Left ventricle myocardium superior (tissue), 1 donor: ENCODE data around the gene MAML1. TPM values are rescaled to one million over a fixed set of nuclear protein-coding genes. Genes with fewer than 3 reads are reported as not detected.

Source experiments
- ATAC-seq: fragments of 200-7000 bp; cut with Tn5 transposase; one replicate; pipeline ENCODE4 v1.9.1; 2020; ENCODE audit warnings: mild to moderate bottlenecking, moderate library complexity
- DNase-seq: peaks from one replicate; pipeline ENCODE4 v3.0.0-alpha.2; 2020
- intact Hi-C: fragments of 100-400 bp; cut with micrococcal nuclease; formaldehyde crosslinking; loops from one replicate; pipeline ENCODE4 v1.11.0; 2022
- total RNA-seq: library from RNA; stranded (reverse); fragmentation: NEBNext Ultra II Directional; extraction: Animal tissue kit (Norgen Biotek cat#: 25700); gene quantifications from one replicate; pipeline ENCODE4 v1.2.1, GENCODE V29; 2021
- donor health status: DM: no; HTN: yes; CAD: no; lungs with severe emphysema.

Gene MAML1
- total RNA-seq, 1 donor from 2014 or later = 13.5 TPM

DNA sequence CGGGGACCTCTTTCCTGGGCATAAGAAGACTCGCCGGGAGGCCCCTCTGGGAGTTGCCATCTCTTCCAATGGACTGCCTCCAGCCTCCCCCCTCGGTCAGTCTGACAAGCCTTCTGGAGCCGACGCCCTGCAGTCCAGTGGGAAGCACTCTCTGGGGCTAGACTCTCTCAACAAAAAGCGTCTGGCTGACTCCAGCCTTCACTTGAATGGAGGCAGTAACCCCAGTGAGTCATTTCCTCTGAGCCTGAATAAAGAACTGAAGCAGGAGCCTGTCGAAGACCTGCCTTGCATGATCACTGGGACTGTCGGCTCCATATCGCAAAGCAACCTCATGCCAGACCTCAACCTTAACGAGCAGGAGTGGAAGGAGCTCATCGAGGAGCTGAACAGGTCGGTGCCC, 32.8 kb downstream of the MAML1 start:
- intact Hi-C loops = no loop called here
- DNase-seq = peak; percentile 67
- ATAC-seq = peak; percentile 69

DNA sequence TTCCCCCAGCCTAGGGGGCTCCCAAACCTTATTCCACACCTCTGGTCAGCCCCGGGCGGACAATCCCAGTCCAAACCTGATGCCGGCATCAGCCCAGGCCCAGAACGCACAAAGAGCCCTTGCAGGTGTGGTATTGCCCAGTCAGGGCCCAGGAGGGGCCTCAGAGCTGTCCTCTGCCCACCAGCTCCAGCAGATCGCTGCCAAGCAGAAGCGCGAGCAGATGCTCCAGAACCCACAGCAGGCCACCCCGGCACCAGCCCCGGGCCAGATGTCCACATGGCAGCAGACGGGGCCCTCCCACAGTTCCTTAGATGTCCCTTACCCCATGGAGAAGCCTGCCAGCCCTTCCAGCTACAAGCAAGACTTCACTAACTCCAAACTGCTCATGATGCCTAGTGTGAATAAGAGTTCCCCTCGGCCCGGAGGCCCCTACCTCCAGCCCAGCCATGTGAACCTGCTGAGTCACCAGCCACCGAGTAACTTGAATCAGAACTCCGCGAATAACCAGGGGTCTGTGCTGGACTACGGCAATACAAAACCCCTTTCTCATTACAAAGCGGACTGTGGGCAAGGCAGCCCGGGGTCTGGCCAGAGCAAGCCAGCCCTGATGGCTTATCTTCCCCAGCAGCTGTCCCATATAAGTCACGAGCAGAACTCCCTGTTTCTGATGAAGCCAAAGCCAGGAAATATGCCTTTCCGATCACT, 33.6 kb downstream of the MAML1 start:
- ATAC-seq = no peak
- intact Hi-C loops = no loop called here
- no peak for DNase-seq

GRCh38 chr5:179766726-179767455, 34.3 kb downstream of the MAML1 start:
- intact Hi-C loops = no loop called here
- no peak for ATAC-seq

GRCh38 chr5:179767496-179768100, 35.0 kb downstream of the MAML1 start:
- DNase-seq (no peak), ATAC-seq (no peak)
- intact Hi-C loops = no loop called here

More at GRCh38 chr5:179766726-179767455, 34.3 kb downstream of the MAML1 start:
- no peak for DNase-seq

DNA sequence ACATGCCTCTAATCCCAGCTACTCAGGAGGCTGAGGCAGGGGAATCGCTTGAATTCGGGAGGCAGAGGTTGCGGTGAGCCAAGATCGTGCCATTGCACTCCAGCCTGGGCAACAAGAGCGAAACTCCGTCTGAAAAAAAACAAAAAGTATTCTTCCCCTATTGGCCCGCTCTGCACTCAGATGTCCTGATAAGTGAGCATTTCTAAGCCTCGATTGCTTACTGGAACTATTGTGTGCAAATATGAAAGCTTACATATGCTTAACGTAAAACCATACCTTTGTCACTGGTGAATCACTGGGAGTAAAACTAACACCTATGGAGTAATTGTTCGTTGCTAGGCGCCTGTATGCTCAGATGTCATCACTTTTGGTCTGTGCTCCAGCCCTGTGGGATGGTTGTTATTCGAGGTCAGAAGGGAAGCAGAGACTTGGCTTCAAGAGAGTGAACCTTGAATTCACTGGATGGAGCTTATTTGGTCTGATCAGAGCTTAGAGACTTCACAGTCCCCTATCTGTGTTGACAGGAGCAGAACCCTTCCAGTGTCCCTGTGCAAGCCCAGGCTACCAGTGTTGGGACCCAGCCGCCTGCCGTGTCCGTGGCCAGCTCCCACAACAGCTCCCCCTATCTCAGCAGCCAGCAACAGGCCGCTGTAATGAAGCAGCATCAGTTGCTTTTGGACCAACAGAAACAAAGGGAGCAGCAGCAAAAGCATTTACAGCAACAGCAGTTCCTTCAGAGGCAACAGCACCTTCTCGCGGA, 35.9 kb downstream of the MAML1 start:
- intact Hi-C loops = no loop called here
- DNase-seq (no peak), ATAC-seq (peak; percentile 44)

DNA sequence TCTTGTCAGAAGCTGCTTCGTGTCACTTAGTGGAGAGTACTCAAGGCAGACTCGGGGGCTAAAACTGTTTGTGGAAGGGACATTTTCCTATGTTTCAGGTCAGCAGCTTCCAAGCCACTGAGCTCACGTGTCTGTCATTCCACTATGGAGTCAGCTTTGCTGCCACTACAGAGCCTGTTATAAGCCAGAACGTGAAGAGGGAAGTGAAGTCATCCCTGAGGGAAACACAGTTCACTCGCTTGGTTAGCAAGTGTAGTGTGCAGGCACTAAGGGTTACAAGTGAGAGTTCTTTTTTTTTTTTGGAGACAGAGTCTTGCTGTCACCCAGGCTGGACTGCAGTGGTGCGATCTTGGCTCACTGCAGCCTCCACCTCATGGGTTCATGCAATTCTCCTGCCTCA, 36.6 kb downstream of the MAML1 start:
- no peak for ATAC-seq
- DNase-seq = no peak
- intact Hi-C loops = no loop called here

- ATAC-seq (no peak), DNase-seq (no peak)
- intact Hi-C loops = no loop called here
Measured at GRCh38 chr5:179769796-179770195, 37.2 kb downstream of the MAML1 start.

DNA sequence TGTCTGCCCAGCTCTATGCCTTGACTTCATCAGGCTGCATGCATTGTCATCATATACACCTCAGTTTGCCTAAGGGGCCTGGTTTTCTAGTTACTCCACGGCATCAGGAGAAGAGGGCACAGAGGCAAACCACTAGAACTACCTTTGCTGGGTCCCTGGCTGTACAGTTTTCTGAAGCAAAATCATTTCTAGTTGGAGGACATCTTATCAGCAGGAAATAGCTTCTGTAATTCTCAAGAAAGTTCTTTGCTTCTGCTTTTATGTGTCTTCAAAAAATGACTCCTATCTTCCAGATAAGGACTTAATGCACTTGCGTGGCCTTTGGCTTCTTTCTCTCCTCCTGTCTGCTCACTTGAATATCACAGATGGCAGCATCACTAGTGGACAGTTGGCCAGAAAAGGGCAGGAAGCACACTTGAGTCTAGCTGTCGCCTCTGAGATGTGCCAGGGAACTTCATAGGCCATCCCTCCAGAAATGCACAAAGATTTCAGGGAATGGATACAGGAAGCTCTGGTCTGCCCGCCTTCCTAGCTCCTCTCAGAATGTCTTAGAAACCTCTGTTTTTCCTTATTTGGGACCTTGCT, 38.8 kb downstream of the MAML1 start:
- ATAC-seq (no peak), DNase-seq (no peak)
- intact Hi-C loops = no loop called here

DNA sequence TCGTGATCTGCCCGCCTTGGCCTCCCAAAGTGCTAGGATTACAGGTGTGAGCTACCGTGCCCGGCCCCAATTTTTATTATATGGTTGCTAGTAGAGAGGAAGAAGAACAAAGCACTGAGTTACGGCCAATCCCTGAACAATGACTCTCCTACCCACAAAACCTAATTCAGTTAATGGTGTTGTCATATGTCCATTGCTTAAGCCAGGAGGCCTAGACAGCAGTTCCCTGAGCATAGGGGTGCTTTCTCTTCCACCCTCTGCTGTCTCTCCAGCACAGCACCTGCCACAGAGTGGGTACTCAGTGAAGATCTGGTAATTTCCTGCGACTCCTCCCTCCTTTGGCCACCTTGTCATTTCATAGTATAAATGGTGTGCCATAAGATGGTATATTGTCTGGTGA, 39.7 kb downstream of the MAML1 start:
- DNase-seq = no peak
- intact Hi-C loops = no loop called here
- ATAC-seq = no peak

DNA sequence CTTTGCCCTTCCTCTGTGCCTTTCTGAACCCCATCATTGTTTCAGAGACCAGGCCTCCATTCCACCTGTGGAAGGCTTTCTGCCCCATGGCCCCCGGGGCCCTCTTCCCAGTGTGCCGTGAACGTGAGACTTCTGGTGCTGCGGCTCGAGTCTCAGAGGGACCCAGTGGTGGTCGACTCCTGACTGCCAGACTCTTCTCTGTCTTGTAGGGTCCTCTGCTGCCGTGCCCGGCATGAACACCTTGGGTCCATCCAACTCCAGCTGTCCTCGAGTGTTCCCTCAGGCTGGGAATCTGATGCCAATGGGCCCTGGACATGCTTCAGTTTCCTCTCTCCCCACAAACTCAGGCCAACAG, 41.0 kb downstream of the MAML1 start:
- ATAC-seq (no peak), DNase-seq (peak; percentile 21)
- intact Hi-C loops = no loop called here

DNA sequence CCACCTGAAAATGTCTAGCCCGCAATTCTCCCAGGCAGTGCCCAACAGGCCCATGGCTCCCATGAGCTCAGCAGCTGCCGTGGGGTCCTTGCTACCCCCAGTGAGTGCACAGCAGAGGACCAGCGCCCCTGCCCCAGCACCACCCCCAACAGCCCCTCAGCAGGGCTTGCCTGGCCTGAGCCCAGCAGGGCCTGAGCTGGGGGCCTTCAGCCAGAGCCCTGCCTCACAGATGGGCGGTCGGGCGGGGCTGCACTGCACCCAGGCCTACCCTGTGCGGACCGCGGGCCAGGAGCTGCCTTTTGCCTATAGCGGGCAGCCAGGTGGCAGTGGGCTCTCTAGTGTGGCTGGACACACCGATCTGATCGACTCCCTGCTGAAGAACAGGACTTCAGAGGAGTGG, 41.8 kb downstream of the MAML1 start:
- intact Hi-C loops = no loop called here
- peak; percentile 19 for DNase-seq
- no peak for ATAC-seq

GRCh38 chr5:179776411-179776938, 43.9 kb downstream of the MAML1 start:
- intact Hi-C loops = no loop called here
- ATAC-seq (peak; percentile 12), DNase-seq (peak; percentile 29)

- intact Hi-C loops = no loop called here
- DNase-seq = peak; percentile 8
- no peak for ATAC-seq
Measured at GRCh38 chr5:179777456-179777855, 44.8 kb downstream of the MAML1 start.

DNA sequence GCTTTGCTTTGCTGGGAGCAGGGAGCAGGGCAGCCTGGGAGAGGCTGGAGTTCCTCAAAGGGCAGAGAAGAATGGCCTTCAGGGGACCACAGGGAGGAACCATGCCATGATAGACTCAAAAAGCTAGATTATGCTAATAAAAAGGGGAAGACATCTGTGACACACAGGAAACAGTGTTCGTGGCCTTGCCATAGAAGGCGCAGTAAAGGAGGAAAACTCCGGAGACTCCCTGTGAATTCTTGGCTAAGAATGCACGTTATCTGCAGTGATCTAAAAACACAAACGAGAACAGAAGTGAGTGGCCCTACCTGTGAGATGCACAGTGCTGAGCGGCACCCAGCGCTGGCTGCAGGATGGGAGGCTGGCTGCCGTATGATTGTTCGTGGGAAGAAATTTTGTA, 45.3 kb downstream of the MAML1 start:
- intact Hi-C loops = no loop called here
- ATAC-seq (peak; percentile 31), DNase-seq (peak; percentile 13)

GRCh38 chr5:179778591-179778990, 46.0 kb downstream of the MAML1 start:
- DNase-seq (peak; percentile 4), ATAC-seq (no peak)
- intact Hi-C loops = no loop called here

DNA sequence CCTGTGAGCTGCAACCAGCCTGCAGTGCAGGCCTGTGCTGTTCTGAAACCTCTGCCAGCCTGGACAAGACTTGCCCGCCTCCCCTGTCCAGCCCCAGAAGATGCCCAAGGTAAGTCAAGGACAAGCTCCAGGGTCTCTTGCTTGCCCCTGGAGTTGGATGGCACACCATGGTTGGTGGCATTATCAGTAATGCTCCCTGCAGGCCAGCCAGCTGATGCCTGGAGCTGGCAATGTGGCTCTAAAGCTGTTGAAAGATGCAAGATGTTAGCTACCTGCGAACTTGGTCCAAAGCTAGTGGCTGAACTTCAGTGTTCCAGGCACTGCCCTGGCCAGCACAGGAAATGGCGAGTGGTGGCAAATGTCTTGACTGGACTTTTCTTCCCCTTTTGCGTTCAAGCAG, 47.2 kb downstream of the MAML1 start:
- DNase-seq (peak; percentile 28), ATAC-seq (no peak)
- intact Hi-C loops = no loop called here

- DNase-seq (peak; percentile 29), ATAC-seq (peak; percentile 35)
- intact Hi-C loops = no loop called here
Measured at GRCh38 chr5:179780362-179780761, 47.7 kb downstream of the MAML1 start.

- ATAC-seq (peak; percentile 42), DNase-seq (peak; percentile 21)
- intact Hi-C loops = no loop called here
Measured at GRCh38 chr5:179781846-179782245, 49.2 kb downstream of the MAML1 start.

DNA sequence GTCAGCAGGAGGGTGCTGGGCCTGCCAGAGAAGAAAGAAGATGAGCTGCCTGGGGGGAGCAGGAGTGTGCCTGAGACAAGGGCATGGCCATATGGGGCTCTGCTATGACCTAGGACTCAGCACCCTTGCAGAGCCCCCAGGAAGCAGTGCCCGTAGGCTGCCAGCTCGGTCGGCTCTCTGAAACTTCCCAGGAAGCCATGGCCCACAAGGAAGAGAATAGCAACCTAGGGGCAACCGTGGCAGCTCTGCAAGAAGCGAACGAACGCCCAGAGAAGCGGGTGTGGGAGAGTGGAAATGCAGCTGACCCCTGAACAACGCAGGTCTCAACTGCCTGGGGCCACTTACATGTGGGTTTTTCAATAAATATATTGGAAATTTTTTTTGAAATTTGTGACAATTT, 50.5 kb downstream of the MAML1 start:
- no peak for DNase-seq
- intact Hi-C loops = no loop called here
- ATAC-seq = no peak
